ENCODE measurements around the gene UTP3. TPM values are rescaled to one million over a fixed set of nuclear protein-coding genes. Genes with fewer than 3 reads are reported as not detected.

The UTP3 gene
- total RNA-seq, 1 experiment from 2014 or later, result 57.2 TPM

Small RNAs within 50 kb of the gene (small RNA-seq; reads per million reads assigned to genes)
- not detected for gene RNU6-520P
- not detected for gene RNU6-784P

Other genes with a start within 250 kb of the UTP3 start
- gene MUC7, start 216.3 kb upstream of the UTP3 start, total RNA-seq (2014; rRNA removed; shearing (Covaris generic)), result not detected in 2 replicates
- gene AMTN, start 170.0 kb upstream of the UTP3 start, total RNA-seq (2014; rRNA removed; shearing (Covaris generic)), result 0.45 TPM in 1 of 2 replicates, not detected in the other
- not detected in 2 replicates for gene AMBN, start 96.3 kb upstream of the UTP3 start, total RNA-seq (2014; rRNA removed; shearing (Covaris generic))
- gene ENAM, start 59.8 kb upstream of the UTP3 start, total RNA-seq (2014; rRNA removed; shearing (Covaris generic)), result 0.20 TPM in 1 of 2 replicates, not detected in the other
- gene JCHAIN, start 22.0 kb upstream of the UTP3 start, total RNA-seq (2014; rRNA removed; shearing (Covaris generic)), result not detected in 2 replicates
- gene RUFY3, start 33.4 kb downstream of the UTP3 start, total RNA-seq (2014; rRNA removed; shearing (Covaris generic)), result 7.9 and 10.6 TPM in 2 replicates
- gene GRSF1, start 151.4 kb downstream of the UTP3 start, total RNA-seq (2014; rRNA removed; shearing (Covaris generic)), result 97.5 and 109 TPM in 2 replicates
- gene MOB1B, start 213.8 kb downstream of the UTP3 start, total RNA-seq (2014; rRNA removed; shearing (Covaris generic)), result 4.4 and 4.5 TPM in 2 replicates